OCI-LY3 (cell line): ENCODE measurements around the gene FOXP3.

ENCODE experiments used
- H2AFZ ChIP-seq: fragments of 200-600, 300-600 bp; shearing (Covaris generic); 2 replicates; pipeline ENCODE4 v1.6.0; 2014; ENCODE audit warnings: antibody characterized with exemption, low read depth, low read length
- H3K27ac ChIP-seq: fragments of 200-600, 300-600 bp; sonication (generic); 2 replicates; pipeline ENCODE4 v1.5.1; 2014; ENCODE audit warnings: mild to moderate bottlenecking, low read length, moderate library complexity, mixed read lengths
- H3K27me3 ChIP-seq: fragments of 200-600, 300-600 bp; sonication (generic); 2 replicates; pipeline ENCODE4 v1.6.1; 2014; ENCODE audit warnings: low read depth, low read length, mixed read lengths
- H3K36me3 ChIP-seq: fragments of 200-600, 300-600 bp; sonication (generic); replicated peaks from 2 replicates; pipeline ENCODE3; 2014; ENCODE audit warnings: low read depth, low read length, mixed read lengths
- H3K4me1 ChIP-seq: fragments of 300-600, 200-600 bp; sonication (generic); 2 replicates; pipeline ENCODE4 v1.6.1; 2014; ENCODE audit warnings: low read length, mixed read lengths
- H3K4me2 ChIP-seq: fragments of 200-600, 300-600 bp; sonication (generic); 2 replicates; pipeline ENCODE4 v1.6.1; 2014; ENCODE audit warnings: low read length, mixed read lengths
- H3K4me3 ChIP-seq: fragments of 300-600, 200-600 bp; sonication (generic); 2 replicates; pipeline ENCODE4 v1.5.1; 2014; ENCODE audit warnings: antibody characterized with exemption, mild to moderate bottlenecking, low read length, moderate library complexity
- H3K79me2 ChIP-seq: fragments of 300-600, 200-600 bp; shearing (Covaris generic); 2 replicates; pipeline ENCODE4 v1.6.1; 2014; ENCODE audit warnings: mild to moderate bottlenecking, low read length, mixed read lengths
- H3K9ac ChIP-seq: fragments of 300-600, 200-600 bp; shearing (Covaris generic); 2 replicates; pipeline ENCODE4 v1.6.0; 2014; ENCODE audit warnings: mild to moderate bottlenecking, low read length, moderate library complexity
- H3K9me3 ChIP-seq: fragments of 200-600, 300-600 bp; shearing (Covaris generic); 2 replicates; pipeline ENCODE4 v1.6.1; 2014; ENCODE audit warnings: low read length, mixed read lengths; ENCODE audit not compliant: insufficient read depth
- H4K20me1 ChIP-seq: fragments of 200-600, 300-600 bp; sonication (generic); 2 replicates; pipeline ENCODE4 v1.6.1; 2016; ENCODE audit warnings: low read length, mixed read lengths; ENCODE audit not compliant: insufficient read depth
- EZH2phosphoT487 ChIP-seq: fragments of 200-600 bp; shearing (Covaris generic); IDR thresholded peaks from 2 replicates; pipeline ENCODE4 v1.6.1; 2018; ENCODE audit warnings: antibody characterized with exemption, mixed run types, low read depth
- TF ChIP-seq, protein P1 (sequence below): fragments of 200-600, 300-600 bp; sonication (generic); IDR thresholded peaks from 2 replicates; pipeline ENCODE4 v1.5.1; 2014; ENCODE audit warnings: antibody characterized with exemption, low read length, low read depth

The FOXP3 gene

DNA sequence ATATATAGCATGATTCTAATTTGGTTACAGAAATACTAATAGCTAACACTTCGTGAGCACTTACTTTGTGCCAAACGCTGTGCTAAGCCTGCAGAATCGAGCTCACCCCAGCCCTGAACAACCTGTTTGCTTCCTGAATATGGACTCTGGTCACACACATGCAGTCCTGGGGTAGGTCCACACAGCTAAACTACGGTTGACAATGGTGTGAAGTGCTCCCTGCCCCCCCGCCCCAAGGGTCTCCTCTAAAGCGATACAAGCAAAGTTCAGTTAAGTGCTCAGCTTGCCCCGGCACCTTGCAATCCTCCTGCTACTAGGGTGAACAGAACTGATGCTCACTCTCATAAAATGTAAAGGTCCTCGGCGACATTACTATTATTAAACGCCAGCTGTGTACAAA is 879 bp downstream of the FOXP3 start:
- TF ChIP-seq, protein P1, sequence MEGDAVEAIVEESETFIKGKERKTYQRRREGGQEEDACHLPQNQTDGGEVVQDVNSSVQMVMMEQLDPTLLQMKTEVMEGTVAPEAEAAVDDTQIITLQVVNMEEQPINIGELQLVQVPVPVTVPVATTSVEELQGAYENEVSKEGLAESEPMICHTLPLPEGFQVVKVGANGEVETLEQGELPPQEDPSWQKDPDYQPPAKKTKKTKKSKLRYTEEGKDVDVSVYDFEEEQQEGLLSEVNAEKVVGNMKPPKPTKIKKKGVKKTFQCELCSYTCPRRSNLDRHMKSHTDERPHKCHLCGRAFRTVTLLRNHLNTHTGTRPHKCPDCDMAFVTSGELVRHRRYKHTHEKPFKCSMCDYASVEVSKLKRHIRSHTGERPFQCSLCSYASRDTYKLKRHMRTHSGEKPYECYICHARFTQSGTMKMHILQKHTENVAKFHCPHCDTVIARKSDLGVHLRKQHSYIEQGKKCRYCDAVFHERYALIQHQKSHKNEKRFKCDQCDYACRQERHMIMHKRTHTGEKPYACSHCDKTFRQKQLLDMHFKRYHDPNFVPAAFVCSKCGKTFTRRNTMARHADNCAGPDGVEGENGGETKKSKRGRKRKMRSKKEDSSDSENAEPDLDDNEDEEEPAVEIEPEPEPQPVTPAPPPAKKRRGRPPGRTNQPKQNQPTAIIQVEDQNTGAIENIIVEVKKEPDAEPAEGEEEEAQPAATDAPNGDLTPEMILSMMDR = no peak
- no peak for TF ChIP-seq EZH2phosphoT487
- Histone ChIP-seq H3K79me2 (no peaks in the 10 kb centered on the region), H3K27me3 (no peaks in the 10 kb centered on the region), H3K4me3 (no peak overlapping the region), H3K4me2 (no peak overlapping the region), H2AFZ (no peak overlapping the region), H3K27ac (no peak overlapping the region), H3K36me3 (no peaks in the 10 kb centered on the region), H3K4me1 (peaks cover 5% of the 10 kb centered on the region), H4K20me1 (no peaks in the 10 kb centered on the region), H3K9ac (no peak overlapping the region), H3K9me3 (no peaks in the 10 kb centered on the region)

DNA sequence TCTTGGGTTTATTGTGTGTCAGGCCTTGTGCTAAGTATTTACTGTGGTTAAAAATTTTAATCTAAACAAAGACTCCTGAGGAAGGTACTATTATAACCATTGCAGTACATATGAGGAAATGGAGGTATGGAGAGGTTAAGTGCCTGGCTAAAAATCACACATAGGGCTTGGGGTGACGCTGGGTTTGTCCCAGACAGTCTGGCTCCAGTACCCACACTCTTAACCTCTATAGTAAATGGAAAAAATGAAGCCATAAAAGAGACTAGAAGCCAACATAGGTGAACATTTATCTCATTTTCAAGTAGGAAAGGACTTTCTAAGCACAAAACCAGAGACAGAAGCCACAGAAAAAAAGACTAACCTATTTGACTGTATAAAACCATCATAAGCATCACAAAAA is 1.9 kb downstream of the FOXP3 start:
- TF ChIP-seq, protein P1 = no peak
- no peak for TF ChIP-seq EZH2phosphoT487
- Histone ChIP-seq H3K9me3 (no peaks in the 10 kb centered on the region), H3K36me3 (no peaks in the 10 kb centered on the region), H3K27ac (no peak overlapping the region), H3K4me2 (no peak overlapping the region), H3K27me3 (no peaks in the 10 kb centered on the region), H3K9ac (no peak overlapping the region), H3K79me2 (no peaks in the 10 kb centered on the region), H3K4me1 (peaks cover 7% of the 10 kb centered on the region), H4K20me1 (no peaks in the 10 kb centered on the region), H3K4me3 (no peak overlapping the region), H2AFZ (no peak overlapping the region)

DNA sequence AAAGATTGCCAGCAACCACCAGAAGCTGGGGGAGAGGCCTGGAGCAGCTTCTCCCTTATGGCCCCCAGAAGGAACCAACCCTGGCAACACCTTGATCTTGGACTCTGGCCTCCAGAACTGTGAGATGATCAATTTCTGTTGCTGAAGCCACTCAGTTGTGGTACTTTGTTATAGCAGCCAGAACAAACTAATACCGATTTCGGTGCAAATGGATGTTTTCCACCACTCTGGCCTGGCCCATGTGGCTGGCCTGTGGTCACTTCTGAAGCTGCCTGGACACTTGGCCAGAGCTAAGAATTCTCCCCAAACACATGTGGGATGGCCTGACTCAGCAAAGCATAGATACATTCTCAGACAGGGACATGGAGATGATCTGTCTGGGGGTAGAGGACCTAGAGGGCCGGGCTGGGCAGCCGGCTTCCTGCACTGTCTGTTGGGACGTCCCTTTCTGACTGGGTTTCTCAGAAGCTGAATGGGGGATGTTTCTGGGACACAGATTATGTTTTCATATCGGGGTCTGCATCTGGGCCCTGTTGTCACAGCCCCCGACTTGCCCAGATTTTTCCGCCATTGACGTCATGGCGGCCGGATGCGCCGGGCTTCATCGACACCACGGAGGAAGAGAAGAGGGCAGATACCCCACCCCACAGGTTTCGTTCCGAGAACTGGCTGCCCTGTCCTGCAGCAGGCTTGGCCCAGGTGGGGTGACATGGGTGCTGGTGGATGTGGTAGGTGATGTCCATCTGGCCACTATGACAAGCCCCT is 4.1 kb downstream of the FOXP3 start:
- Histone ChIP-seq H3K9me3 (no peaks in the 10 kb centered on the region), H3K27ac (no peak overlapping the region), H3K4me3 (no peak overlapping the region), H3K27me3 (no peaks in the 10 kb centered on the region), H3K4me2 (no peak overlapping the region), H3K36me3 (no peaks in the 10 kb centered on the region), H2AFZ (no peak overlapping the region), H3K4me1 (peaks cover 10% of the 10 kb centered on the region), H4K20me1 (no peaks in the 10 kb centered on the region), H3K9ac (no peak overlapping the region), H3K79me2 (no peaks in the 10 kb centered on the region)
- no peak for TF ChIP-seq EZH2phosphoT487
- TF ChIP-seq, protein P1 = no peak

DNA sequence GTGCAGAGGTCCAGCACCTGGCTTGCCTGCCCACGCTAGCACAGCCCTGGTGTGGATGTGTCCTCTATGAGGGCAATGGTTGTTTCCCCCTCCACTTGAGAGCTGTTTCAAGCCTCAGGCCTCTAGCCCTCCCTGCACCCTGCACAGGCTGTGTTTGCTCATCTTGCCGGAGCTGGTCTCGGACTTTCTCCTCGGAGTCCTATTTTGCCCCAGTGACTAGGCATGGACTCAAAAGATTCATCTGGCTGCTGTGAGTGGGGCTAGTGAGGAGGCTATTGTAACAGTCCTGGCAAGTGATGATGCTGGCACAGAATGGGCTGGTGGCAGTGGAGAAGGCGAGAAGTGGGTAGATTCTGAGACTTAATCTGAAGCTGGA is 5.8 kb downstream of the FOXP3 start:
- H3K4me2 ChIP-seq = no peak overlapping the region
- no peaks in the 10 kb centered on the region for H3K36me3 ChIP-seq
- no peak overlapping the region for H2AFZ ChIP-seq
- no peaks in the 10 kb centered on the region for H3K9me3 ChIP-seq
- TF ChIP-seq, protein P1 = no peak
- TF ChIP-seq EZH2phosphoT487 = no peak
- no peak overlapping the region for H3K9ac ChIP-seq
- peaks cover 10% of the 10 kb centered on the region for H3K4me1 ChIP-seq
- H3K27me3 ChIP-seq = no peaks in the 10 kb centered on the region
- no peak overlapping the region for H3K4me3 ChIP-seq
- H3K27ac ChIP-seq = no peak overlapping the region
- H4K20me1 ChIP-seq = no peaks in the 10 kb centered on the region
- no peaks in the 10 kb centered on the region for H3K79me2 ChIP-seq
